K562 (cell line): ENCODE data around the gene CRHR1.

Source experiments
- CBX8 ChIP-seq: fragments of 200-600 bp; sonication (generic); IDR thresholded peaks from 2 replicates; pipeline ENCODE4 v1.6.1; 2012; ENCODE audit warnings: borderline replicate concordance, mixed run types, low read depth, mild to moderate bottlenecking, moderate library complexity, mixed read lengths, low read length, control low read depth, inconsistent platforms; ENCODE audit not compliant: poor library complexity, severe bottlenecking; ENCODE audit errors: extremely low read depth
- CEBPB ChIP-seq: fragments of 450-650 bp; IDR thresholded peaks from 2 replicates; pipeline ENCODE4 v1.6.1; 2016; ENCODE audit warnings: missing genetic modification characterization, missing compliant biosample characterization
- CTCF ChIP-seq, 3 experiments: IDR thresholded peaks in 2 of 3; conservative IDR thresholded peaks in 1 of 3; 2 replicates each; pipeline ENCODE4 v1.5.1; 2011 to 2012; ENCODE audit warnings: low read length in 3 of 3, mild to moderate bottlenecking in 3 of 3, control low read depth in 2 of 3, improper control_type of control experiment in 1 of 3, inconsistent platforms in 1 of 3, low read depth in 1 of 3, mixed read lengths in 1 of 3, moderate library complexity in 1 of 3; ENCODE audit not compliant: insufficient read depth in 2 of 3
- ESRRB ChIP-seq: fragments of 250-450 bp; sonication (Bioruptor Pico); IDR thresholded peaks from 2 replicates; pipeline ENCODE4 v1.5.0; 2020; ENCODE audit warnings: mild to moderate bottlenecking, moderate library complexity, borderline replicate concordance
- FOS ChIP-seq: IDR thresholded peaks from 3 replicates; pipeline ENCODE4 v1.6.1; 2011; ENCODE audit not compliant: insufficient read length; ENCODE audit errors: extremely low read depth
- POU5F1 ChIP-seq: fragments of 150-350 bp; IDR thresholded peaks from 2 replicates; pipeline ENCODE4 v1.6.1; 2014; ENCODE audit warnings: borderline replicate concordance, low read length, low read depth, mild to moderate bottlenecking; ENCODE audit not compliant: partially characterized antibody
- TCF3 ChIP-seq: sonication (generic); formaldehyde crosslinking; IDR thresholded peaks from 2 replicates; pipeline ENCODE4 v1.4.0; 2020; ENCODE audit warnings: mild to moderate bottlenecking, missing genetic modification reagents
- ZNF316 ChIP-seq: fragments of 450-650 bp; IDR thresholded peaks from 2 replicates; pipeline ENCODE4 v1.6.1; 2016
- ZNF561 ChIP-seq: fragments of 450-650 bp; formaldehyde crosslinking; conservative IDR thresholded peaks from 2 replicates; pipeline ENCODE4 v1.4.0; 2020; ENCODE audit warnings: mild to moderate bottlenecking, moderate library complexity
- ZNF699 ChIP-seq: fragments of 250-450 bp; sonication (Bioruptor Pico); IDR thresholded peaks from 2 replicates; pipeline ENCODE4 v1.8.0; 2021; ENCODE audit warnings: mild to moderate bottlenecking, moderate library complexity; ENCODE audit not compliant: insufficient replicate concordance

- TF ChIP-seq ESRRB: no peak
- TF ChIP-seq ZNF561: no peak
- TF ChIP-seq FOS: no peak
- TF ChIP-seq CEBPB (tag): no peak
- no peak for TF ChIP-seq TCF3
- no peak for TF ChIP-seq CTCF (IDR thresholded peaks at IDR 0.05 in 2 of 3, conservative IDR thresholded peaks at IDR 0.05 in 1 of 3; ENCODE audit: insufficient read depth in 2 of 3, low read depth in 1 of 3, low read length in 3 of 3)
- no peak for TF ChIP-seq CBX8
- TF ChIP-seq POU5F1: no peak
- TF ChIP-seq ZNF316: no peak
- TF ChIP-seq ZNF699 (CRISPR knock-in tag): no peak
Observed at GRCh38 chr17:45867702-45868101, 83.6 kb downstream of the CRHR1 start.
